Parathyroid adenoma (tissue), 2 donors: ENCODE results near the gene ATP4A.

Experiments used
- H2AFZ ChIP-seq: fragments of 300-600 bp; sonication (generic); one replicate; pipeline ENCODE4 v1.7.0; 2017; ENCODE audit warnings: antibody characterized with exemption, mild to moderate bottlenecking
- H3K27ac ChIP-seq: fragments of 300-600 bp; sonication (generic); one replicate; pipeline ENCODE4 v1.7.0; 2017
- H3K27me3 ChIP-seq: fragments of 300-600 bp; sonication (generic); one replicate; pipeline ENCODE4 v1.7.0; 2017; ENCODE audit warnings: low read length; ENCODE audit not compliant: control insufficient read depth, insufficient read depth
- H3K36me3 ChIP-seq: fragments of 300-600 bp; sonication (generic); one replicate; pipeline ENCODE4 v1.7.0; 2017; ENCODE audit warnings: low read length; ENCODE audit not compliant: control insufficient read depth, insufficient read depth
- H3K4me1 ChIP-seq: fragments of 300-600 bp; sonication (generic); one replicate; pipeline ENCODE4 v1.7.0; 2017; ENCODE audit warnings: control low read depth
- H3K4me2 ChIP-seq: fragments of 300-600 bp; sonication (generic); one replicate; pipeline ENCODE4 v1.7.0; 2017; ENCODE audit warnings: low read length
- H3K4me3 ChIP-seq: fragments of 300-600 bp; sonication (generic); one replicate; pipeline ENCODE4 v1.7.0; 2017; ENCODE audit warnings: low read depth, low read length
- H3K79me2 ChIP-seq: fragments of 300-600 bp; sonication (generic); one replicate; pipeline ENCODE4 v1.7.0; 2017; ENCODE audit warnings: control low read depth
- H3K9ac ChIP-seq: fragments of 300-600 bp; sonication (generic); one replicate; pipeline ENCODE4 v1.7.0; 2017; ENCODE audit warnings: mild to moderate bottlenecking
- H3K9me3 ChIP-seq: fragments of 300-600 bp; sonication (generic); one replicate; pipeline ENCODE4 v1.7.0; 2017; ENCODE audit warnings: low read length; ENCODE audit not compliant: control insufficient read depth
- TF ChIP-seq, protein P1 (sequence below): fragments of 300-600 bp; sonication (generic); IDR thresholded peaks from one replicate; pipeline ENCODE4 v1.7.0; 2017; ENCODE audit warnings: antibody characterized with exemption, mild to moderate bottlenecking
- donor health status: primary hyperparathyroidism.

The ATP4A gene

GRCh38 chr19:35506011-35506410 lies 57.4 kb downstream of the ATP4A start:
- no peak overlapping the region for H3K4me2 ChIP-seq
- H3K27ac ChIP-seq = no peak overlapping the region
- H2AFZ ChIP-seq = no peak overlapping the region
- TF ChIP-seq, protein P1, sequence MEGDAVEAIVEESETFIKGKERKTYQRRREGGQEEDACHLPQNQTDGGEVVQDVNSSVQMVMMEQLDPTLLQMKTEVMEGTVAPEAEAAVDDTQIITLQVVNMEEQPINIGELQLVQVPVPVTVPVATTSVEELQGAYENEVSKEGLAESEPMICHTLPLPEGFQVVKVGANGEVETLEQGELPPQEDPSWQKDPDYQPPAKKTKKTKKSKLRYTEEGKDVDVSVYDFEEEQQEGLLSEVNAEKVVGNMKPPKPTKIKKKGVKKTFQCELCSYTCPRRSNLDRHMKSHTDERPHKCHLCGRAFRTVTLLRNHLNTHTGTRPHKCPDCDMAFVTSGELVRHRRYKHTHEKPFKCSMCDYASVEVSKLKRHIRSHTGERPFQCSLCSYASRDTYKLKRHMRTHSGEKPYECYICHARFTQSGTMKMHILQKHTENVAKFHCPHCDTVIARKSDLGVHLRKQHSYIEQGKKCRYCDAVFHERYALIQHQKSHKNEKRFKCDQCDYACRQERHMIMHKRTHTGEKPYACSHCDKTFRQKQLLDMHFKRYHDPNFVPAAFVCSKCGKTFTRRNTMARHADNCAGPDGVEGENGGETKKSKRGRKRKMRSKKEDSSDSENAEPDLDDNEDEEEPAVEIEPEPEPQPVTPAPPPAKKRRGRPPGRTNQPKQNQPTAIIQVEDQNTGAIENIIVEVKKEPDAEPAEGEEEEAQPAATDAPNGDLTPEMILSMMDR = no peak
- H3K9ac ChIP-seq = no peak overlapping the region
- no peaks in the 10 kb centered on the region for H3K27me3 ChIP-seq
- H3K79me2 ChIP-seq = no peaks in the 10 kb centered on the region
- no peaks in the 10 kb centered on the region for H3K36me3 ChIP-seq
- H3K4me3 ChIP-seq = no peak overlapping the region
- H3K4me1 ChIP-seq = peaks cover 15% of the 10 kb centered on the region
- no peaks in the 10 kb centered on the region for H3K9me3 ChIP-seq

DNA sequence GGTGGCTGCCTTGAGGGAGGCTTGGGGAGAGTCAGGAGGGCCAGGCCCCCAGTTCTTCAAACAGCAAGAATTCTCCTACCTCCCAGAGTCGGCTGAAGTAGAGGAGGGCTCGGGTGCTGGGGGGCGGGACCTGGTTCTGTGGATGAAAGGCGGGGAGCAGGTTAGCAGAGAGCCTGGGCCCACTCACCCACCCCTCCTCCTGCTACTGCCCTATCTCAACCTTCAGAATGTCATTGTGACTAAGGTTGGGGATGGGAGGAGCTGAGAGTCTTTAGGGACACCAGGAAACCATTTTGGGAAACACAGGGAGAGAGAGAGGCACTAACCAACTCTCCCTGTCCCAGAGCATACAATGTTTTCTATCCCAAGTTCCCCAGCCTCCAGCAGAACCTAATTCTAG lies 60.7 kb downstream of the ATP4A start:
- H3K4me2 ChIP-seq = no peak overlapping the region
- H3K27me3 ChIP-seq = no peaks in the 10 kb centered on the region
- H3K4me1 ChIP-seq = peaks cover 30% of the 10 kb centered on the region
- no peaks in the 10 kb centered on the region for H3K9me3 ChIP-seq
- H3K36me3 ChIP-seq = no peaks in the 10 kb centered on the region
- H3K4me3 ChIP-seq = no peak overlapping the region
- TF ChIP-seq, protein P1 = no peak
- H3K27ac ChIP-seq = no peak overlapping the region
- no peaks in the 10 kb centered on the region for H3K79me2 ChIP-seq
- no peak overlapping the region for H2AFZ ChIP-seq
- H3K9ac ChIP-seq = no peak overlapping the region

DNA sequence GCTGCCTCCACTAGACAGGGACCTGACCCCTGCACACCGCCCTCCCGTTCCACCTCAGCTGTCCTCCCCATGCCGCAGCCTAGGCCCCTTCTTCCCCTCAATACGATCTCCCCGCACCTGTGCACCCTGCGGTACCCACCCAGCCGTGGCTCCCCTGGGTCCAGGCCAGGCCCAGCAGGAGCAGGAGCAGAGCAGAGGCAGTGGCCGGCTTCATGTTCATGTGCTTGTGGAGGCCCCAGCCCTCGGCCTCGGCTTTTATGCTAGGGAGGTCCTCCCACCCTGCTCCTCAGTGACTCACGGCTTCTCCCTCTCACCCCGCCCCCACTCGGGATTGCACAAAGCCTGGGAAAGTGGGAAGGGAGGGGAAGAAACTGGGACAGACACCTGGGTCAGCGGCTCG lies 61.8 kb downstream of the ATP4A start:
- TF ChIP-seq, protein P1 = no peak
- H3K79me2 ChIP-seq = no peaks in the 10 kb centered on the region
- H3K9me3 ChIP-seq = no peaks in the 10 kb centered on the region
- H2AFZ ChIP-seq = no peak overlapping the region
- H3K36me3 ChIP-seq = no peaks in the 10 kb centered on the region
- H3K9ac ChIP-seq = no peak overlapping the region
- no peak overlapping the region for H3K27ac ChIP-seq
- no peaks in the 10 kb centered on the region for H3K27me3 ChIP-seq
- H3K4me1 ChIP-seq = peaks cover 30% of the 10 kb centered on the region
- H3K4me2 ChIP-seq = no peak overlapping the region
- H3K4me3 ChIP-seq = no peak overlapping the region

GRCh38 chr19:35500611-35501010 lies 62.8 kb downstream of the ATP4A start:
- H3K27ac ChIP-seq = peak overlapping the region; percentile 43
- H3K4me1 ChIP-seq = peaks cover 30% of the 10 kb centered on the region
- no peaks in the 10 kb centered on the region for H3K79me2 ChIP-seq
- peak overlapping the region; percentile 60 for H3K4me2 ChIP-seq
- H3K36me3 ChIP-seq = no peaks in the 10 kb centered on the region
- no peak overlapping the region for H3K9ac ChIP-seq
- H3K4me3 ChIP-seq = peak overlapping the region; percentile 35
- no peaks in the 10 kb centered on the region for H3K9me3 ChIP-seq
- H2AFZ ChIP-seq = peak overlapping the region; percentile 7
- H3K27me3 ChIP-seq = no peaks in the 10 kb centered on the region
- TF ChIP-seq, protein P1 = no peak
